ENCODE data around the gene PHC3. TPM values are rescaled to one million over a fixed set of nuclear protein-coding genes. Genes with fewer than 3 reads are reported as not detected.

The PHC3 gene
- total and polyA plus RNA-seq, 2 donors from 2014 or later = 3.6 to 85.6 TPM

- intact Hi-C loops (cut with DNase I) = no loop called here
- H3K9ac ChIP-seq (ENCODE audit: low read length in 3 of 3) = no peak overlapping the region
- FAIRE-seq (no peak), DNase-seq (no peak)
- H3K27me3 ChIP-seq (ENCODE audit: control insufficient read depth, insufficient read depth, low read length) = no peaks in the 10 kb centered on the region
- no peak for TF ChIP-seq CTCF (IDR thresholded peaks at IDR 0.05; ENCODE audit: borderline replicate concordance, extremely low read depth, insufficient read depth)
- H3K9me3 ChIP-seq (ENCODE audit: control insufficient read depth in 2 of 3, insufficient read depth in 1 of 3, low read length in 3 of 3) = no peaks in the 10 kb centered on the region
- no peak overlapping the region for H3K4me3 ChIP-seq (ENCODE audit: low read length in 3 of 3)
- peaks cover 6 to 30% (median 9%) of the 10 kb centered on the region in 3 donors for H3K36me3 ChIP-seq (ENCODE audit: control insufficient read depth in 2 of 3, insufficient read depth in 3 of 3, low read length in 3 of 3)
- H3K4me1 ChIP-seq (ENCODE audit: control insufficient read depth in 2 of 3, insufficient read depth in 2 of 3, low read depth in 1 of 3, low read length in 3 of 3) = peaks cover 0 to 13% (median 4%) of the 10 kb centered on the region in 3 donors
- no peak overlapping the region for H3K27ac ChIP-seq (ENCODE audit: low read depth in 2 of 2, low read length in 2 of 2)
These were observed 2.9 kb downstream of the PHC3 start for GRCh38 chr3:170178651-170179050.

- Histone ChIP-seq H3K27me3 (ENCODE audit: control insufficient read depth, insufficient read depth, low read length) (no peaks in the 10 kb centered on the region), H3K36me3 (ENCODE audit: control insufficient read depth in 2 of 3, insufficient read depth in 3 of 3, low read length in 3 of 3) (peaks cover 7 to 34% (median 12%) of the 10 kb centered on the region in 3 donors), H3K4me3 (ENCODE audit: low read length in 3 of 3) (no peak overlapping the region), H3K4me1 (ENCODE audit: control insufficient read depth in 2 of 3, insufficient read depth in 2 of 3, low read depth in 1 of 3, low read length in 3 of 3) (peaks cover 0 to 2% (median 0%) of the 10 kb centered on the region in 3 donors), H3K27ac (ENCODE audit: low read depth in 2 of 2, low read length in 2 of 2) (no peak overlapping the region), H3K9me3 (ENCODE audit: control insufficient read depth in 2 of 3, insufficient read depth in 1 of 3, low read length in 3 of 3) (no peaks in the 10 kb centered on the region), H3K9ac (ENCODE audit: low read length in 3 of 3) (no peak overlapping the region)
- FAIRE-seq (no peak), DNase-seq (no peak)
- intact Hi-C loops (cut with DNase I) = no loop called here
- no peak for TF ChIP-seq CTCF (IDR thresholded peaks at IDR 0.05; ENCODE audit: borderline replicate concordance, extremely low read depth, insufficient read depth)
These were observed 10.0 kb downstream of the PHC3 start for GRCh38 chr3:170171563-170171962.

- DNase-seq (no peak), FAIRE-seq (no peak)
- Histone ChIP-seq H3K27me3 (ENCODE audit: control insufficient read depth, insufficient read depth, low read length) (no peaks in the 10 kb centered on the region), H3K4me1 (ENCODE audit: control insufficient read depth in 2 of 3, insufficient read depth in 2 of 3, low read depth in 1 of 3, low read length in 3 of 3) (peaks cover 0 to 3% (median 0%) of the 10 kb centered on the region in 3 donors), H3K9ac (ENCODE audit: low read length in 3 of 3) (no peak overlapping the region), H3K36me3 (ENCODE audit: control insufficient read depth in 2 of 3, insufficient read depth in 3 of 3, low read length in 3 of 3) (peaks cover 11 to 24% (median 12%) of the 10 kb centered on the region in 3 donors), H3K4me3 (ENCODE audit: low read length in 3 of 3) (no peak overlapping the region), H3K27ac (ENCODE audit: low read depth in 2 of 2, low read length in 2 of 2) (no peak overlapping the region), H3K9me3 (ENCODE audit: control insufficient read depth in 2 of 3, insufficient read depth in 1 of 3, low read length in 3 of 3) (no peaks in the 10 kb centered on the region)
- no peak for TF ChIP-seq CTCF (IDR thresholded peaks at IDR 0.05; ENCODE audit: borderline replicate concordance, extremely low read depth, insufficient read depth)
- intact Hi-C loops (cut with DNase I) = no loop called here
These were observed 16.8 kb downstream of the PHC3 start for GRCh38 chr3:170164717-170165116.

Data from kidney (tissue), 14 donors.